ENCODE results near the gene NLRC5. TPM values are rescaled to one million over a fixed set of nuclear protein-coding genes. Genes with fewer than 3 reads are reported as not detected.

Gene NLRC5
- total RNA-seq, 1 donor from 2014 or later = 0.26 TPM

DNA sequence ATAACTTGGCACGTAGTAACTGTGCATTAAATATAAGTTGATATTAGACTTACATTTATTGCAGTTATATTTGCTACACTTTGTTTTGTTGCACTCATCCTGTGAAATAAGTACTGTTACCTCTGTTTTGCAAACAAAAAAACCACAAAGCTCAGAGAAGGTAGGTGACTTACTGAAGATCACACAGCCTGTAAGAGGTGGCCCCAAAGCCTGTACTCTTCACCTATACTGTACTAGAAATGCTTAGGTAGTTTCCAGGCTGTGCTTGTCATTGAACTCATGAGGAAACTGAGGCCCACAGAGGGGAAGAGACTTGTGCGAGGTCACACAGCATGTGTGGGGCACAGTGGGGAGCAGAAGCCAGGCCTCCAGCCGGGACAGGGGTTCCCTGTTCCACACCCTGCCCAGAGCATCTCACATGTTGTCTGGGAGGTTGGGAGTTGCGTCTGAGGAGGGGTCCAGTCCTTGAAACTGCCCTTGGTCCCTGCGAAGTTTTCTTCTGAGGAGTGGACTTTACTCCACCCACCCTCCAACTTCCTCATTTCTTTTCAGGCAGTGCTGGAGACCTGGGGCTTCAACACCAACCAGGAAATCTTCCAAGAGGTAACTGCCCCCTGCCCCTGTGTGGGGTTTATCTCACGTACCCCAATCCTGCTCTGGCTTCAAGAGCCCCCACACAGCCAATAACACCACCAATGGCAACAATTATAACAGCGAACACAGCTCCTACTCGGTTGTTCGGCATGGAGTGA is 14.6 kb upstream of the NLRC5 start:
- no peak overlapping the region for H3K4me3 Mint-ChIP-seq

DNA sequence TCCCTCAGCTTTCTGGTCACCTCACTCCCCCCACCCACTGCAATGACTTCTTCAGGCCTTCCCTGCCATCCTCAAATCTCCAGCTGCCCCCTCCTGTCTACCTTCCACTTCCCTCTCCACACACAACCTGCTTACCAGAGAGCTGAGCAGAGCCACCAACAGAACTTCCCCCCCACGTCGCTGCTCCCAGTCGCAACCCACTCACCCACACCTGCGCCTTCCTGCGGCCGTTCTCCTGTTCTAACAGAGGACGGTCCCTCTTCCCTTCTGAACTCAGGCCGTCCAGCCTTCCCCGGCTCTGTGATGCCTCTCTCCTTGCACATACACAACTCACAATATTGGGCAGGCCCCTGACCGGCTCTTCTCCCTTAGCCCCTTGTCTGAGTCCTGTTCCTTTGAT is 13.6 kb upstream of the NLRC5 start:
- no peak overlapping the region for H3K4me3 Mint-ChIP-seq
- H3K27ac Mint-ChIP-seq (ENCODE audit: unreplicated experiment) = no peak overlapping the region
- DNase-seq (ENCODE audit: low read depth, low spot score) = no peak
- H3K4me1 Mint-ChIP-seq = no peaks in the 10 kb centered on the region
- no peak for TF ChIP-seq CTCF (conservative IDR thresholded peaks at IDR 0.05)
- no peaks in the 10 kb centered on the region for H3K9me3 Mint-ChIP-seq
- peaks cover 8% of the 10 kb centered on the region for H3K27me3 Mint-ChIP-seq (ENCODE audit: low read depth)
- no peaks in the 10 kb centered on the region for H3K36me3 Mint-ChIP-seq (ENCODE audit: low read depth)

More for the DNA sequence above, 14.6 kb upstream of the NLRC5 start:
- Mint-ChIP-seq H3K27me3 (ENCODE audit: low read depth) (peaks cover 8% of the 10 kb centered on the region), H3K27ac (ENCODE audit: unreplicated experiment) (no peak overlapping the region), H3K9me3 (no peaks in the 10 kb centered on the region), H3K36me3 (ENCODE audit: low read depth) (no peaks in the 10 kb centered on the region), H3K4me1 (no peaks in the 10 kb centered on the region)
- no peak for DNase-seq (ENCODE audit: low read depth, low spot score)
- no peak for TF ChIP-seq CTCF (conservative IDR thresholded peaks at IDR 0.05)

DNA sequence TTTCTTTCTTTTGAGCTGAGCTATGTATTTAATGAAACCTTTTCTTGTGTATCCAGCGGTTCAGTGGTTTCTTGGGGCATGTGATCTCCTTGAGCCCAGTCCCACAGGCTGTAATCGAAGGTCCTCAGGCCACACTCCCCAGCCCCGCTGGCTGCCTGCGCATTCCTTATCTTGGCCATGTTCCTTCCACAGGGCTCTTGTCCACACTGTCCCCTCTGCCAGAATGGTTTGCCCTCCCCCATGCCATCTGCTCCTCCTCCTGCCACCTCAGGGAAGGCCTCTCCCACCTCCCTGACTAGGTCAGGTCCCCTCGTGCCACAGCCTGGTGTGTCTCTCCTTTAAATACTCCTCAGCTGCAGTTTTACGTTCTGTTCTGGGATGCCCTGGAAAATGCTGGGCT is 12.1 kb upstream of the NLRC5 start:
- DNase-seq (ENCODE audit: low read depth, low spot score) = no peak
- no peak for TF ChIP-seq CTCF (conservative IDR thresholded peaks at IDR 0.05)
- H3K4me1 Mint-ChIP-seq = no peaks in the 10 kb centered on the region
- no peaks in the 10 kb centered on the region for H3K36me3 Mint-ChIP-seq (ENCODE audit: low read depth)
- H3K27me3 Mint-ChIP-seq (ENCODE audit: low read depth) = peaks cover 8% of the 10 kb centered on the region
- no peaks in the 10 kb centered on the region for H3K9me3 Mint-ChIP-seq
- no peak overlapping the region for H3K27ac Mint-ChIP-seq (ENCODE audit: unreplicated experiment)
- H3K4me3 Mint-ChIP-seq = no peak overlapping the region

GRCh38 chr16:56977823-56978430 is 11.4 kb upstream of the NLRC5 start:
- no peak for DNase-seq (ENCODE audit: low read depth, low spot score)
- no peaks in the 10 kb centered on the region for H3K36me3 Mint-ChIP-seq (ENCODE audit: low read depth)
- no peak overlapping the region for H3K4me3 Mint-ChIP-seq
- no peak overlapping the region for H3K27ac Mint-ChIP-seq (ENCODE audit: unreplicated experiment)
- peaks cover 13% of the 10 kb centered on the region for H3K27me3 Mint-ChIP-seq (ENCODE audit: low read depth)
- H3K4me1 Mint-ChIP-seq = no peaks in the 10 kb centered on the region
- H3K9me3 Mint-ChIP-seq = no peaks in the 10 kb centered on the region
- no peak for TF ChIP-seq CTCF (conservative IDR thresholded peaks at IDR 0.05)

- DNase-seq (ENCODE audit: low read depth, low spot score) = no peak
- no peaks in the 10 kb centered on the region for H3K4me1 Mint-ChIP-seq
- no peaks in the 10 kb centered on the region for H3K9me3 Mint-ChIP-seq
- no peaks in the 10 kb centered on the region for H3K36me3 Mint-ChIP-seq (ENCODE audit: low read depth)
- H3K27me3 Mint-ChIP-seq (ENCODE audit: low read depth) = peaks cover 11% of the 10 kb centered on the region
- TF ChIP-seq CTCF (conservative IDR thresholded peaks at IDR 0.05) = no peak
- no peak overlapping the region for H3K27ac Mint-ChIP-seq (ENCODE audit: unreplicated experiment)
- no peak overlapping the region for H3K4me3 Mint-ChIP-seq
These were observed 9.2 kb upstream of the NLRC5 start for GRCh38 chr16:56980201-56980535.

All from neural crest cell (in vitro differentiated cells).